Stimulated activated CD8-positive, alpha-beta memory T cell treated with anti-CD3 and anti-CD28 coated beads, Interleukin-7, amount 100 ng/mL, for 4 hours (primary cell): ENCODE measurements around the gene ARHGEF17.

Source experiments
- DNase-seq, 2 donors: peaks; one replicate each; pipeline ENCODE4 v3.0.0-alpha.2; 2020; ENCODE audit warnings: low read depth in 2 of 2

ARHGEF17 gene

DNA sequence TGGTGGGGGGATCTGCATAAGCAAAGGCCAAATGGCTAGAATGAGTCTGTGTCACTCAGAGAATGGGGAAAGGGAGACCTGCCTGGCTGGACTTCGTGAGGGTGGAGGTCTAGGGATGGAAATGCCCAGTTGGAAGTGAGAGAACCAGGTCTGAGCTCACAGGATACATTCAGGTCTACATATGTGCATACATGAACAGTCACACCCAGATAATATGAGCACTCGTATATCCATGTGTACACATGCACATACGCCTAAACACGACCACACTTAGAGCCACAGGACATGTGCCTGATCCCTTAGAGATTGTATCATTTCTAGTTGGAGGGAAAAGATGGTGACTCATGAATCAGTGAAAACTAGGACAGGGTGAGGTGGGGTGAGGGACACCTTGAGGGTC is 47.0 kb downstream of the ARHGEF17 start:
- no peak for DNase-seq

DNA sequence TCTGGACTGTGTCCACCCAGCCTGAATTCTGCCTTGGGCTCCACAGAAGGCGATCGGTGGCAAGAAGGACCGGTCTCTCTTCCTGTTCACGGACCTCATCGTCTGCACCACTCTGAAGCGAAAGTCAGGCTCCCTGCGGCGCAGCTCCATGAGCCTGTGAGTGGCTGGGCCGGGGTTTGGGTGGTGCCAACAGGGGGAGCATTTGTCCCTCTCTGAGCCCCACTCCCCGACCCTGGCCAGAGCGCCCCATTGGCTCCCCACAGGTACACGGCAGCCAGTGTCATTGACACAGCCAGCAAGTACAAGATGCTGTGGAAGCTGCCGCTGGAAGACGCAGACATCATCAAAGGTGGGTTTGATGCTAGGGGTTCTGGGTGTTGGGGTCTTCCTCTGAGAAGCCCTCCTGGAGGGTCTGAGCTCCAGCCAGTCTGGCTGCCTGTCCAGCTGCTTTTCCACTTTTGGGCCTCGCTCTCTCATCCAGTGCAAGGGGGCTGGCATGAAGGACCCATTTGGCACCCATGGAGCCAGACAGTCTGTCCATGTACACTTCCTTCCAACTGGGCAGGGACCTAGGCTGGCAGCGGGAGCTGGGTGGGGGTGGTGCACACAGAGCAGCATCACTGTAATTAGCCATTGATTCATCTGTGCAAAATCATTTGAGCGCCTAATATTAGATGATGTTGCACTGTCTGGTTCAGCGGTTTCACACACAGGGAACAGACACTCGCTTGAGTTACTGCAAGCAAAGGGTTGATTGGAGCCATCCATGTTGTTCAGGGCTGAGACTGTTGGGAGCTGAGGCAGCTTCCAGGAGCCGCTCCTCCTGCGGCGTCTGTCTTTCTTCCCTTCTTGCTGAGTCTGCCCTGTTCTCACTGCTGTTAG is 49.1 kb downstream of the ARHGEF17 start:
- DNase-seq = no peak

DNA sequence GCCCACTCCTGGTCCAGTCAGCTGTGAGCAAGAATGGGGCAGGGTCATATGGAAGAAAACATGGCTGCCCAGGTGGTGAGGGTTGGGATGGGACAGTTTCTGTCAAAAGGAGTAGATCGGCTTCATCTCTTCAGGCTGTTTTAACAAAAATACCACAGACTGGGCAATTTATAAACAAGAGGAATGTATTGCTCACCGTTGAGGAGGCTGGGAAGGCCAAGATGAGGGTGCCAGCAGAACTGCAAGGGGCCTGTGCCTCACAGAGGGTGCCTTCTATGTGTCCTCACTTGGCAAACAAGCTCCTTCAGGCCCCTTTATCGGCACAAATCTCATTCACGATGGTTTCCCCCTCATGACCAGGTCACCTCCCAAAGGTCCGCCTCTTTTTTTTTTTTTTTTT is 50.0 kb downstream of the ARHGEF17 start:
- no peak for DNase-seq

DNA sequence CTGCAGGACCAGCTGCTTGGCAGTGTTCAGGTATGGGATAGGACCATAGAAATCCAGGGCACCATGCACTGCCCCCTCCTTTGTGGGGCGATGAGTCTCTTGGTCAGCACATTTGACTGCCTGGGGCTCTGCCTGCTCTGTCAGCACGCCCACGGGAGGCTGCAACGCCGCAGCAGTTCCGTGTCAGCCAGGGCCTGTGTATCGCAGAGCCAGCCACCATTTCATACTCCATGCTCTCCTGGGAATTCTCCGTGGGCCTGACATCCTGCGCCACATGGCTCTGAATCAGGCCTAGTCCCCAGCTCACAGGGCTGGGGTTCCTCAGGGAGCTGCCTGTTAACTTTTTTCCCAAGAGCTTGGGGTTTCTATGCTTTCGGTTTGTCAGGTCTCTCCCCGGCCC is 51.3 kb downstream of the ARHGEF17 start:
- no peak for DNase-seq

DNA sequence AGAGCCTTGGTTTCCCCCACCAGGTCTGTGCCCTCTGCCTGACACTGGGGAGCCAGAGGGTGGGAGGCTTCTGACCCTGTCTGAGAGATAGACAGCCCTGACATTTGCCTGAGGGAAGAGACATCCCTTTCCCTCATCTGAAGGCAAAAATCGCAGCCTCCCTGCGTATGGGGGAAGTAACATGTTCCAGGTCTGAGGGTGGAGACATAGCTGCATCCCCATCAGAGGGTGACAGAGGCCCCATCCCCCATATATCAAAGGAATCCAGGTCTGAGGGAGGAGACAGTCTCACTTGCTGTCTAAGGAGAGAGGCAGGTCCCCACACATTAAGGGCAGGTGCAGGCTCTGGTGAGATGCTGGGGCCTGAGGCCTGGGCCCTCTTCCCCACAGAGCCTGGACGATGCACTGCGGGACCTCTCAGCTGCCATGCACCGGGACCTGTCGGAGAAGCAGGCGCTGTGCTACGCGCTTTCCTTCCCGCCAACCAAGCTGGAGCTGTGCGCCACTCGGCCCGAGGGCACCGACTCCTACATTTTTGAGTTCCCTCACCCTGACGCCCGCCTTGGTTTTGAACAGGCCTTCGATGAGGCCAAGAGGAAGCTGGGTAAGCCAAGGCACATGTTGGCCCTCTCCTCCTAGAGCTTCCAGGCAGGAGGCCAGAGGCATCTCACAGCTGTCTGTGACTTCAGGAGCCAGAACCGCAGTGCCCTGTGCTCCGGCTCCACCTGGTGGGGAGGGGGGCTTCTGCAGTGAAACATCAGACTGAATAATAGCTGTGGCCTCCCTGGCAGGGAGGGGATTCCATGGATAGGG is 52.1 kb downstream of the ARHGEF17 start:
- no peak for DNase-seq

DNA sequence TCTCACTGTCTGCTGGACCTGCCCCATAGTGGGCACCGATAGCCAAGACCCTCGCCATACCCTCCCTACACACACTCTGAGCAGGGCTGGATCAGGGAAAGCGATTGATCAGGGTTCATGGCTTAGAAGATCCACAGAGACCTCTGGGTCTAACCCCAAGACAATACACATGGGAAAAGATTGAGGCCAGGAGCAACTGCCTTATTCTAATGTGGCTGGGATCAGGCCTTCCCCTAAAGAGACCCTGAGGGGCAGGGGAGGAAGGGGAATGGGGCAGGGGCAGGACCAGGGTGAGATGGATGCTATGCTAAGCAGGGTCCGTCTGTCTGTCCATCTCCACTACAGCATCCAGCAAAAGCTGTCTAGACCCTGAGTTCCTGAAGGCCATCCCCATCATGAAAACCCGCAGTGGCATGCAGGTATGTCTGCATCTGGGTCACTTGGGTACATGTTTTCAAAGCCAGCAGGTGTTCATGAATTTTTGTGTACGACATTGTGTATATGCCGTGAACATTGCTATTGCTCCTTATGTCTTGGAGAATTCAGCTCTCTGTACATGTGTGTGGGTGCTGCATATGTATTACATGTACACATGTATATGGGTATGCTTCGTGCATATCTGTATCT is 52.8 kb downstream of the ARHGEF17 start:
- no peak for DNase-seq

DNA sequence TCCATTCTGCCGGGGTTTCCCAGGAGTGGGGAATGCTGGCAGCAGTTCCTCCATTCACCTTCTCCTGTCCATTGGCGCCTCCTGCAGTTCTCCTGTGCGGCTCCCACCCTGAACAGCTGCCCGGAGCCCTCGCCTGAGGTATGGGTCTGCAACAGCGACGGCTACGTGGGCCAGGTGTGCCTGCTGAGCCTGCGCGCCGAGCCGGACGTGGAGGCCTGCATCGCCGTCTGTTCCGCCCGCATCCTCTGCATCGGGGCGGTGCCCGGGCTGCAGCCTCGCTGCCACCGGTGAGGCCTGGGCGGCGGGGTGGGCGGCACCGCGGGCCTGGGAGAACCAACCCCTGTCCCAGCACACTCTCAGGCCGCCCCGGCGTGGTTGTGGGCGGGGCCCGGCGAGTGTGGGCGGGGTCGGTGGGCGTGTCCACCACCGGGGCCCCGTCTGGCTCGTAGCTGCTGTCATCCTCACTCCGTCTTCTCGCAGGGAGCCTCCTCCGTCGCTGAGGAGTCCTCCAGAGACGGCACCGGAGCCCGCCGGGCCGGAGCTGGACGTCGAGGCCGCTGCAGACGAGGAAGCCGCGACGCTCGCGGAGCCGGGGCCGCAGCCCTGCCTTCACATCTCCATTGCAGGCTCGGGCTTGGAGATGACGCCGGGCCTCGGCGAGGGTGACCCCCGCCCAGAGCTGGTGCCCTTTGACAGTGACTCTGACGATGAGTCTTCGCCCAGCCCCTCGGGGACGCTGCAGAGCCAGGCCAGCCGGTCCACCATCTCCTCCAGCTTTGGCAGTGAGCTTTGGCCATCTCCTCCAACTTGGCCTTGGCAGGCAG is 54.1 kb downstream of the ARHGEF17 start:
- DNase-seq = no peak

DNA sequence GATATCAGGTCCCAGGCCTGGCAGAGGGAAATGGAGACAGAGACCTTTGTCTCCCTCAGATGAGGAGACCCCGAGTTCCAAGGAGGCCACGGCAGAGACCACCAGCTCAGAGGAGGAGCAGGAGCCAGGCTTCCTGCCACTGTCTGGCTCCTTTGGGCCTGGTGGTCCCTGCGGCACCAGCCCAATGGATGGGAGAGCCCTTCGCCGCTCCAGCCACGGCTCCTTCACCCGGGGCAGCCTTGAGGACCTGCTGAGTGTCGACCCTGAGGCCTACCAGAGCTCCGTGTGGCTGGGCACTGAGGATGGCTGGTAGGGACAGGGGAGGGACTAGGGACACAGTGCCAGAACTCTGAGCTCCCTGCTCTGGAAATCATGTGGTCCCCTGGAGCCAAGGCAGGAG is 55.1 kb downstream of the ARHGEF17 start:
- no peak for DNase-seq

DNA sequence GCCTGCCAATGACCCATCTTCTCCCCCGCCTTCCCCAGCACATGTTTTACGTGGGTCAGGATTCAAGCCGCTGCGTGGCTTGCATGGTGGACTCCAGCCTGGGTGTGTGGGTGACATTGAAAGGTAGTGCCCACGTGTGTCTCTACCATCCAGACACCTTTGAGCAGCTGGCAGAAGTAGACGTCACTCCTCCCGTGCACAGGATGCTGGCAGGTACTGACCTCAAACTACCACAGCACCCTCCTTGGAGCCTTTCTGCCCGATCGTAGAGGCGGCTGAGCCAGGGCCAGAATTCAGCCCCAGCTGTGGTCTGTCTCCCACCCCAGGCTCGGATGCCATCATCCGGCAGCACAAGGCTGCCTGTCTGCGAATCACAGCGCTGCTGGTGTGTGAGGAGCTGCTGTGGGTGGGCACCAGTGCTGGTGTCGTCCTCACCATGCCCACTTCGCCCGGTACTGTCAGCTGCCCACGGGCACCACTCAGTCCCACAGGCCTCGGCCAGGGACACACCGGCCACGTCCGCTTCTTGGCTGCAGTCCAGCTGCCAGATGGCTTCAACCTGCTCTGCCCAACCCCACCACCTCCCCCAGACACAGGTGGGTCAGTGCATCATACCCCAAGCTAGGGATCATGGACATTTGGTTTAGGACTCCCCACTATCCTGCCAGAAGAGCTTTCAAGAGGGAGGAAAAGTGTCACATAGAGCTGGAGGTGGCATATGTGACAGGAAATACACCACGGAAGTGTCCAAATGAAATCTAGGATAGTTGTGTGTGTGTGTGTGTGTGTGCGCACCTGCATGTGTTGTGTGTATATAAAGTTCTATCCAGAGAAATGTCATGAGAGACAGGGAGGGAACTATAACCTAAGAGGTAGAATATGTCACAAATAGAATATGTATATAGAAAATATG is 57.5 kb downstream of the ARHGEF17 start:
- no peak for DNase-seq

DNA sequence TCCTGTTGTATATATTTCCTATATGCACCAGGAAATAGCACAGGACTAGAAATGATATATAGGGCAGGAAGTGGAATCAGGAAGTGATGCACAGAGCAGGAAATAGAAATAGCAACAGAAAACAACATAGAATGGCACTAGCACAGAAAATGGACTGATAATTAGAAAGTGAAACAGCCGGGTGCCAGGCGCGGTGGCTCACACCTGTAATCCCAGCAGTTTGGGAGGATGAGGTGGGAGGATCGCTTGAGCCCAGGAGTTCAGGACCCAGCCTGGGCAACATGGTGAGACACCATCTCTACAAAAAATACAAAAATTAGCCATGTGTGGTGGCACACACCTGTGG is 58.2 kb downstream of the ARHGEF17 start:
- no peak for DNase-seq

DNA sequence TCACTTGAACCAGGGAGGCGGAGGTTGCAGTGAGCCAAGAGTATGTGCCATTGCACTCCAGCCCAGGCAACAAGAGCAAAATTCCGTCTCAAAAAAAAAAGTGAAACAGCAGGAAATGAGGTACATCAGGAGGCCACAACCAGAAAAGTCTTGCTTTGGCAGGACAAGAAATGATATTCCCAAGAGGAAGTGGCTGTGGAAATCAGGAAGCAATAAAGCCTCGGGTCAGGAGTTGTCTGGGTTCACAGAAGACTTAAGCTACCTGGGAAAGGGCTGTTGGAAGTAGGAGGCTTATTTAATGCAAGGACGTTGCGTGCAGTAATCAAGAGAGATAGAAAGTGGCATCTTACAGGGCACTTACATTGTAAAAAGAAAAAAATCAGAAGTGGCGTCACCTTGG is 58.9 kb downstream of the ARHGEF17 start:
- DNase-seq = no peak

DNA sequence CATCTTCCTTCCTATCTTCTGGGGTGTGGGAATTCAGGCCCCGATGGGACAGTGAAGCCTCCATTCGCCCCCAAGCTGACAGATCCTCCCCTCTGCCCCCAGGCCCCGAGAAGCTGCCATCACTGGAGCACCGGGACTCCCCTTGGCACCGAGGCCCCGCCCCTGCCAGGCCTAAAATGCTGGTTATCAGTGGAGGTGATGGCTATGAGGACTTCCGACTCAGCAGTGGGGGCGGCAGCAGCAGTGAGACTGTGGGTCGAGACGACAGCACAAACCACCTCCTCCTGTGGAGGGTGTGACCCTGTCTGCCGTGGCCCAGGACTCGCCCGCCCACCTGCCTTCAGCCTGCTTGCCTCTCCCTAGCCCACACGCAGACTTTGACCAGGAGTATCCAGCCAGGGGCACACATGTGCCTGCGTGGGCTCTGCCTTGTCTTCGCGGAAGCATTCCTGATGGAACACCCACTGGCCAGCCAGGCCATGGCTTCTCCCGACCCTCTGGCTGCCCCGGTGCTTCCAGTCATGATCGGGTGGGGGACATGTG is 59.5 kb downstream of the ARHGEF17 start:
- no peak for DNase-seq

DNA sequence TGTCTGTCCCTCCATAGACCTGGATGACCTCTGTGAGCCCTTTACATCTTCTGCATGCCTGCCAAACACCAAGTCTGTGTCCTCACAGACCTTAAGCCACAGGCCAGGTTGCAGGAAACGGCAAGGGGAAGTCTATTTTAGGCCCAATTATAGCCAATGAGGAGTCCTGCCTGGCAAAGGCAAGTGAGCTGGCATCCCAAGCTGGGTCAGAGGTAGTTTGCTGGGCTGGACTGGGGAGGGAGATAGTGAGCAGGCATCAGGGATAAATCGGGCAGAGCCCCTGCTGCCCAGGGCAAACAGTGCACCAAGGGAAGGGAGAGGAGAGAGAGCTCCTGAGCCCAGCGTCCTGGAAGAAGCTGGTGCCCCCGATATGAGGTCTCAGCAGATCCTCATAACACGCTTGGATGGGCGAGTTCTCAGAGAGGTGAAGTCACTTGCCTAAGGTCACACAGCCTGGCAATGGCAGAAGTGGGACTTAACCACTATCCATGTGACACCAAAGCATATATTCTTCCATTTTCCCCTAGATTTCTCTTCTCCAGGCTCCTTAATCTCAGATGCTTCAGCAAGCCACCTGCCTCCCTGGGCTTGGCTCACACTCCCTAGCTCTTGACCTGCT is 64.4 kb downstream of the ARHGEF17 start:
- DNase-seq = no peak

DNA sequence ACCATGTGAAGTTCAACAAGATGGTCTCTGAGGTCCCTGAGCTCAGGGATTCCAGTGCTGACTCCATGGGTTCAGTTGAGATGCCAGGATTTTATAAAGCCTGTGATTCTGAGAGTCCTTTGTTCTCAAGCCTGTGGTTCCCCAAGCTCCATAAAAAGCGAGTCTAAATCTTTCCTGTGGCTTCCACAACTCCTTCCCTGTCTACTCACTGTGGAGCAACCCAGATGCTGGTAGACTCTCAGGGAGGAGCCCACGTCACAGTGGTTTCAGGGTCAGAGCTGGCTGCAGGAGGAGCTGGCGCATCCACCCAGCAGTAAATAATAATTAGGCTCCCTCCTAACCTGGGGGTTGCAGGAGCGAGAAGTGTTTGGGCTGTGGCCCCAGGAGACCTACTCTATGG is 66.1 kb downstream of the ARHGEF17 start:
- no peak for DNase-seq

DNA sequence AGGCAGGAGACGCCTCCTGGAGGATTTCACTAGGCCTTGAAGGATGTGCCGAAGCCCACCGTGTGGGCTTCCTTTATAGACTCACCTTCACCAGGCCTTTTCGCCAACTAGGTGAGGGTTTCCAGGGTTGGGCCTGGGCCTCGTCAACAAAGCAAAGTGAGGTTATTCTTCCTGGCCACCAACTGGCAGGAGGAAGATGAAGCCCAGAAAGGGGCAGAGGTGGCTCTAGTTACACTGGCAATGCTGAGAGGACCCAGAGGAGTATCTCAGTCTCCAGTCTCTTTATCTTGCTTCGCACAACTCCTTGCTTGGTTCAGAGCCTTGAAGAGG is 67.7 kb downstream of the ARHGEF17 start:
- no peak for DNase-seq

DNA sequence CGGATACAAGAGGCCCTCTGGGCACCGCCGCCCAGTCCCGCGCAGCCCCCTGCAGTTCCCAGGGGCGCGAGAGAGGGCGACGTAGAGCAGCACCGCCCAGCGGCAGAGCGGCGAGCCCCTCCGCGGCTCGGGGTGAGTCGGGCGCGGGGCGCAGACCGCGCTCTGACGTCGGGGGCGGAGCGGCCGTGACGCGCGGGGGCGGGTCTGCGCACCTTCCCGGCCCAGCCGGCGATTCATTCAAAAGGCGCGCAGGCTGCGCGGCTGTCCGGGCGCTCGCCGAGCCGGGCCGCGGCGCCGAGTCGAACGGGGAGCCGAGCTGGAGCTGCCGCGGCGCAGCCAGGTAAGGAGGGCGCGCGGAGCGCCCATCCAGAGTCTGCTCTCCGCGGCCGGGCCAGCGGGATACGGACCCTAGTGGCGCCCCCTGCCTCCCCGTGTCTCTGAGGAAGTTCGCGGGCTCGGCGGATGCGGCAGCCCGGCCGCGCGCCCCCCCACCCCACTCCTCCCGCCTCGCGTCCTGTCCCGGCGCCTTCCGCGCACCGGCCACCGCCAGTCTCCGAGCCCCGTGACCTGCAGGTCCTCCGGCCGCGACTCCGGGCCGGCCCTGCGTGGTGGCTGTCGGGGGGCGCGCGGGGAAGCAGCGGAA is 68.2 kb downstream of the ARHGEF17 start, which contains the start of gene RELT:
RELT (plus strand) TSS at position 240 of the 643 bp plus-strand sequence. CDS start 12,738 bp downstream, outside the sequence.
- DNase-seq = peak; percentile 79 to 91

DNA sequence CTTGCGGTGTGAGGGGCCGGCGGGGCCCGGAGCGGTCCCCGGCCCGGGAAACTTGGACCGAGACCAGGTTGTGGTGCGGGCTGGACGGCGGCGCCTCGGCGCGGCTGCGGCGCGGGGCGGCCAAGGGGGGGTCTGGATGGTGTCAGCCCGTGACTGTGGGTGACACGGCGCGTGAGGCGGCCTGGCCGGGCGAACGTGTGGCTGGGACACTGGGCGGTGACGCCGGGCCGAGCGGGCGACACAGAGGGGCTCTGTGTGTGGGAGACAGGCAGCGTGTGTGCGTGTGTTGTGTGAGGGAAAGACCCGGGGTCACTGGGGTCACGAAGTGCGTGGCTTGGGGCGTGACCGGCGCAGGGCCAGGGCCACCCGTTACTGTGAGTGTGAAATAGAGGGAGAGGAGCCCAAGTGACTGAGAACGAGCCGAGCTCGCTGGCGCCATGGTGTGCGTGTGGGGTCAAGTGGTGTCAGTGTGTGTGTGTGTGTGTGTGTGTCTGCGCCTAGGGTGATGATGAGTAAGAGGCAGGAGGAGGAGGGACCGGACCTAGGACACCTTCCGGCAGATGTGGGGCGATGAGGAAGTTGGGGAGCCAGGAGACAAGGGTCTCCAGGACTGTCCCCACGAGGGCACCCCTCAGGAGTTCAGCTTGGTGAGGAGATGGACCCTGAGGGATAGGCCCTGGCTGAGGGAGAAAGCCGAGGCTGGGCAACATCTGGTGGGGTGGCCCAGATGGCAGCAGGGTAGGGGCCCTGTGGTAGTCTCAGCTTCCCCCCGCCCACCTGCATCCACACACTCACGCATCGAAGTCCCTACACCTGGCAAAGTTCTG is 68.9 kb downstream of the ARHGEF17 start:
- peak; percentile 39 to 44 for DNase-seq

DNA sequence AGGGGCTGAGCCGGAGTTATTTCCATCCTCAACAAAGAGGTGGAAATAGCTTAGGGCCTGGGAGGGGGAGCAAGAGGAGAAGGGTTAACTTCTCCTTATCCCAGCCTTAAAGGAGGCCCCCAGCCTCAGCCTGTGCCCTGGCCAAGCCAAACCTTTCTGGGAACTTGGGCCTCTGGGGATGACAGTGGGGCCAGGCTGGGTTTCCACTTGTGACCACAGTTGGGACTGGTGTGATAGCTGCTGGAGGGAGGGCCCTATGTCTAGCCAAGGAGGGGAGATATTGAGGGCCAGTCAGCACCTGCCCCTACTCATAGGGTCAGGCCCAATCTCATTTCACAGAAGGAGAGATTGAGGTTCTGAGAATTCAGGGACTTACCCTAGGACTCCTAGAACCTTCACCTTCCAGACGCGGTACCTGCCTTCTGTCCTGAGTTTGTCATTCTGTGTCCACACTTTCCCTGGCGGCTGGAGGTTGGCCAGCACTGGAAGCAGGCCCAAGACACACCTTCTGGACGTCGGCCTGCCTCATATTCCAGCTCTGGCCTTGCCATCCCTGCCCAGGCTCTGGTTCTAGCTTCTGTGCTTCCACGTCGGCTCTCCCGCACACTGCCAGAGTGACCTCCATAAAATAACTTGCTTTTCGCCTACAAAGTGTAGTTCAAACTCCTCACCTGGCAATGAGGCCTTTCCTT is 71.3 kb downstream of the ARHGEF17 start:
- DNase-seq = no peak
